Activated CD4-positive, alpha-beta T cell treated with anti-CD3 and anti-CD28 coated beads for 36 hours (primary cell): Measurements from ENCODE around the gene RBMS3. TPM values are rescaled to one million over a fixed set of nuclear protein-coding genes. Genes with fewer than 3 reads are reported as not detected.
"Not testable (repeated sequence)": the region's sequence is repeated elsewhere in the genome, so short reads cannot be mapped to it uniquely, and the experiment has no call there.

Source experiments
- ATAC-seq: fragments of 200-7000 bp; cut with Tn5 transposase; one replicate; pipeline ENCODE4 v1.10.0; 2021; ENCODE audit warnings: mild to moderate bottlenecking, moderate library complexity
- CTCF ChIA-PET: fragments of 350-600 bp; sonication (Branson Sonifier 250); formaldehyde crosslinking; loops from one replicate; lab custom pipeline; 2021; ENCODE audit warnings: antibody characterized with exemption; lab: Charles Lee
- POLR2A ChIA-PET: fragments of 350-600 bp; sonication (Branson Sonifier 250); formaldehyde crosslinking; loops from one replicate; lab custom pipeline; 2021; ENCODE audit warnings: antibody characterized with exemption, inconsistent platforms; lab: Charles Lee
- DNase-seq: peaks from one replicate; pipeline ENCODE4 v3.0.0-alpha.2; 2020
- H3K27ac Mint-ChIP-seq: one replicate; pipeline ENCODE4 v1.8.0; 2021; ENCODE audit warnings: mixed read lengths
- H3K27me3 Mint-ChIP-seq: one replicate; pipeline ENCODE4 v1.8.0; 2021; ENCODE audit warnings: mixed read lengths
- H3K36me3 Mint-ChIP-seq: one replicate; pipeline ENCODE4 v1.8.0; 2021; ENCODE audit warnings: low read depth, mixed read lengths
- H3K4me1 Mint-ChIP-seq: one replicate; pipeline ENCODE4 v1.8.0; 2021; ENCODE audit warnings: mixed read lengths
- H3K4me3 Mint-ChIP-seq: one replicate; pipeline ENCODE4 v1.8.0; 2021; ENCODE audit warnings: mild to moderate bottlenecking, moderate library complexity, mixed read lengths
- H3K9me3 Mint-ChIP-seq: one replicate; pipeline ENCODE4 v1.8.0; 2021; ENCODE audit warnings: low read depth, mixed read lengths
- intact Hi-C, 2 experiments: fragments of 100-400 bp; cut with DNase I in 1 of 2; cut with micrococcal nuclease in 1 of 2; formaldehyde crosslinking; loops; one replicate each; pipeline versions ENCODE4 v1.14.2 to v1.15.1; 2022 to 2024; cut with DNase I, micrococcal nuclease
- total RNA-seq, 2 experiments: library from RNA; stranded (reverse); gene quantifications; one replicate each; pipeline ENCODE4 v1.2.3, GENCODE V29; 2021

RBMS3 gene
- total RNA-seq, 2 experiments from 2014 or later: 1.5 to 2.0 TPM

GRCh38 chr3:29447946-29448627 is 167.2 kb downstream of the RBMS3 start:
- Mint-ChIP-seq H3K27me3 (peaks cover 5% of the 10 kb centered on the region), H3K4me3 (no peak overlapping the region), H3K4me1 (no peaks in the 10 kb centered on the region), H3K9me3 (peaks cover 8% of the 10 kb centered on the region), H3K27ac (no peak overlapping the region), H3K36me3 (no peaks in the 10 kb centered on the region)
- no peak for ATAC-seq
- POLR2A ChIA-PET: no interaction called here
- CTCF ChIA-PET: no interaction called here
- DNase-seq: no peak
- intact Hi-C loops: no loop called here

- intact Hi-C loops: no loop called here
- CTCF ChIA-PET: no interaction called here
- Mint-ChIP-seq H3K4me1 (no peaks in the 10 kb centered on the region), H3K27me3 (no peaks in the 10 kb centered on the region), H3K4me3 (no peak overlapping the region), H3K36me3 (no peaks in the 10 kb centered on the region), H3K27ac (no peak overlapping the region), H3K9me3 (no peaks in the 10 kb centered on the region)
- DNase-seq (no peak), ATAC-seq (no peak)
- POLR2A ChIA-PET: no interaction called here
These were observed 171.0 kb downstream of the RBMS3 start for GRCh38 chr3:29451920-29452319.

GRCh38 chr3:29452934-29453283 is 172.0 kb downstream of the RBMS3 start:
- ChIA-PET POLR2A (no interaction called here), CTCF (no interaction called here)
- no peaks in the 10 kb centered on the region for H3K9me3 Mint-ChIP-seq
- ATAC-seq (no peak), DNase-seq (no peak)
- no peak overlapping the region for H3K4me3 Mint-ChIP-seq
- intact Hi-C loops: no loop called here
- no peak overlapping the region for H3K27ac Mint-ChIP-seq
- H3K27me3 Mint-ChIP-seq: no peaks in the 10 kb centered on the region
- H3K36me3 Mint-ChIP-seq: no peaks in the 10 kb centered on the region
- no peaks in the 10 kb centered on the region for H3K4me1 Mint-ChIP-seq

GRCh38 chr3:29453284-29454001 is 172.6 kb downstream of the RBMS3 start:
- Mint-ChIP-seq H3K36me3 (no peaks in the 10 kb centered on the region), H3K4me3 (no peak overlapping the region), H3K4me1 (no peaks in the 10 kb centered on the region), H3K9me3 (no peaks in the 10 kb centered on the region), H3K27ac (no peak overlapping the region), H3K27me3 (no peaks in the 10 kb centered on the region)
- ChIA-PET POLR2A (no interaction called here), CTCF (no interaction called here)
- DNase-seq (no peak), ATAC-seq (no peak)
- intact Hi-C loops: no loop called here

GRCh38 chr3:29454161-29454611 is 173.3 kb downstream of the RBMS3 start:
- intact Hi-C loops: no loop called here
- ATAC-seq: no peak
- no peaks in the 10 kb centered on the region for H3K27me3 Mint-ChIP-seq
- H3K4me3 Mint-ChIP-seq: no peak overlapping the region
- no peak overlapping the region for H3K27ac Mint-ChIP-seq
- ChIA-PET POLR2A (no interaction called here), CTCF (no interaction called here)
- H3K9me3 Mint-ChIP-seq: no peaks in the 10 kb centered on the region
- H3K36me3 Mint-ChIP-seq: no peaks in the 10 kb centered on the region
- H3K4me1 Mint-ChIP-seq: no peaks in the 10 kb centered on the region
- DNase-seq: no peak

GRCh38 chr3:29456901-29457300 is 176.0 kb downstream of the RBMS3 start:
- DNase-seq (no peak), ATAC-seq (no peak)
- no peak overlapping the region for H3K4me3 Mint-ChIP-seq
- POLR2A ChIA-PET: no interaction called here
- H3K4me1 Mint-ChIP-seq: no peaks in the 10 kb centered on the region
- H3K27me3 Mint-ChIP-seq: no peaks in the 10 kb centered on the region
- intact Hi-C loops: no loop called here
- H3K36me3 Mint-ChIP-seq: no peaks in the 10 kb centered on the region
- no peak overlapping the region for H3K27ac Mint-ChIP-seq
- no peaks in the 10 kb centered on the region for H3K9me3 Mint-ChIP-seq
- CTCF ChIA-PET: no interaction called here

GRCh38 chr3:29463304-29463703 is 182.4 kb downstream of the RBMS3 start:
- Mint-ChIP-seq H3K4me1 (no peaks in the 10 kb centered on the region), H3K27ac (no peak overlapping the region), H3K9me3 (no peaks in the 10 kb centered on the region), H3K4me3 (no peak overlapping the region), H3K36me3 (no peaks in the 10 kb centered on the region), H3K27me3 (no peaks in the 10 kb centered on the region)
- intact Hi-C loops: no loop called here
- CTCF ChIA-PET: no interaction called here
- POLR2A ChIA-PET: no interaction called here
- no peak for DNase-seq
- no peak for ATAC-seq

GRCh38 chr3:29465836-29466235 is 185.0 kb downstream of the RBMS3 start:
- intact Hi-C loops: no loop called here

GRCh38 chr3:29466442-29466841 is 185.6 kb downstream of the RBMS3 start:
- no peak overlapping the region for H3K4me3 Mint-ChIP-seq
- H3K9me3 Mint-ChIP-seq: no peaks in the 10 kb centered on the region
- no peak overlapping the region for H3K27ac Mint-ChIP-seq
- POLR2A ChIA-PET: no interaction called here
- CTCF ChIA-PET: no interaction called here
- DNase-seq (no peak), ATAC-seq (no peak)
- intact Hi-C loops: no loop called here
- H3K27me3 Mint-ChIP-seq: no peaks in the 10 kb centered on the region
- no peaks in the 10 kb centered on the region for H3K36me3 Mint-ChIP-seq
- H3K4me1 Mint-ChIP-seq: no peaks in the 10 kb centered on the region

More at GRCh38 chr3:29465836-29466235, 185.0 kb downstream of the RBMS3 start:
- no peaks in the 10 kb centered on the region for H3K9me3 Mint-ChIP-seq
- ChIA-PET POLR2A (no interaction called here), CTCF (no interaction called here)
- H3K36me3 Mint-ChIP-seq: no peaks in the 10 kb centered on the region
- DNase-seq (no peak), ATAC-seq (no peak)
- no peaks in the 10 kb centered on the region for H3K27me3 Mint-ChIP-seq
- H3K27ac Mint-ChIP-seq: no peak overlapping the region
- no peaks in the 10 kb centered on the region for H3K4me1 Mint-ChIP-seq
- no peak overlapping the region for H3K4me3 Mint-ChIP-seq

GRCh38 chr3:29468187-29468586 is 187.3 kb downstream of the RBMS3 start:
- H3K4me3 Mint-ChIP-seq: no peak overlapping the region
- no peak for ATAC-seq
- H3K9me3 Mint-ChIP-seq: no peaks in the 10 kb centered on the region
- H3K36me3 Mint-ChIP-seq: no peaks in the 10 kb centered on the region
- CTCF ChIA-PET: no interaction called here
- H3K27me3 Mint-ChIP-seq: no peaks in the 10 kb centered on the region
- intact Hi-C loops: no loop called here
- H3K4me1 Mint-ChIP-seq: no peaks in the 10 kb centered on the region
- H3K27ac Mint-ChIP-seq: no peak overlapping the region
- POLR2A ChIA-PET: no interaction called here
- DNase-seq: no peak

- H3K36me3 Mint-ChIP-seq, H3K4me3 Mint-ChIP-seq, ATAC-seq, H3K27me3 Mint-ChIP-seq, H3K27ac Mint-ChIP-seq, intact Hi-C loops, H3K4me1 Mint-ChIP-seq, DNase-seq, POLR2A ChIA-PET, H3K9me3 Mint-ChIP-seq: not testable (repeated sequence)
- CTCF ChIA-PET: interaction anchor here (0.6 kb wide), 1 partner anchor 132 kb away, joined by 3 read pairs; no protein-coding TSS in a partner anchor
These were observed 192.8 kb downstream of the RBMS3 start for GRCh38 chr3:29473481-29474170.
